NOMO-1 treated with dmso at 0.1 percent for 144 hours (cell line): ENCODE measurements around the gene KISS1R.
"Not testable (repeated sequence)": the region's sequence is repeated elsewhere in the genome, so short reads cannot be mapped to it uniquely, and the experiment has no call there.

Experiments used
- DNase-seq: peaks from one replicate; lab custom pipeline; 2025; ENCODE audit not compliant: unreplicated experiment; lab: John Stamatoyannopoulos, UW

KISS1R gene

DNA sequence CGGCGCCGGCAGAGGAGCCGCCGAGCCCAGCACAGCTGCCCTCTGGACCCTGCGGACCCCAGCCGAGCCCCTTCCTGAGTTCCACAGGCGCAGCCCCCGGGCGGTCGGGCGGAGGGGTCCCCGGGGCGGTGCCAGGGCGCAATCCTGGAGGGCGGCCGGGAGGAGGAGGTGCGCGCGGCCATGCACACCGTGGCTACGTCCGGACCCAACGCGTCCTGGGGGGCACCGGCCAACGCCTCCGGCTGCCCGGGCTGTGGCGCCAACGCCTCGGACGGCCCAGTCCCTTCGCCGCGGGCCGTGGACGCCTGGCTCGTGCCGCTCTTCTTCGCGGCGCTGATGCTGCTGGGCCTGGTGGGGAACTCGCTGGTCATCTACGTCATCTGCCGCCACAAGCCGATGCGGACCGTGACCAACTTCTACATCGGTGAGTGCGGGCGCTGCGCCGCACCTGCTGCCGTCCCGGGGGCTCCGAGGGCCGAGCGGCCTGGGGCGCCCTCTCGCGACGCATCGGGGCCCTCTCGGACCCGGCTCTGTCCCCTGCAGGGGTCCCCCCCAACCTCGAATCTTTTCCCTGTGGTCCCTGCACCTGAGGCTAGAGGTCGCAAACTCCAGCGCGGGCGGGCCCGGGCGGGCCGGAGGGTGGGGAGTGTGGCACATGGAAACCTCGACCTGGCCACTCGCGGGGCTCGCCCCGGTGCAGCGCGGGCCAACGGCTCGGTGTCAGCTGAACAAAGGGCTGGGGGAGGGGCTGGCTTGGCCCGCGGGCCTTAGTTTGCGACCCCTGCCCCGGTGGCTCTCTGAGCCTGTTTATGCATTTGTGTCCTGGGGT, at the start of gene KISS1R:
Gene KISS1R (plus strand): TSS at position 11 of the 829 bp plus-strand sequence. CDS start 170 bp downstream, at position 181.
- no peak for DNase-seq

DNA sequence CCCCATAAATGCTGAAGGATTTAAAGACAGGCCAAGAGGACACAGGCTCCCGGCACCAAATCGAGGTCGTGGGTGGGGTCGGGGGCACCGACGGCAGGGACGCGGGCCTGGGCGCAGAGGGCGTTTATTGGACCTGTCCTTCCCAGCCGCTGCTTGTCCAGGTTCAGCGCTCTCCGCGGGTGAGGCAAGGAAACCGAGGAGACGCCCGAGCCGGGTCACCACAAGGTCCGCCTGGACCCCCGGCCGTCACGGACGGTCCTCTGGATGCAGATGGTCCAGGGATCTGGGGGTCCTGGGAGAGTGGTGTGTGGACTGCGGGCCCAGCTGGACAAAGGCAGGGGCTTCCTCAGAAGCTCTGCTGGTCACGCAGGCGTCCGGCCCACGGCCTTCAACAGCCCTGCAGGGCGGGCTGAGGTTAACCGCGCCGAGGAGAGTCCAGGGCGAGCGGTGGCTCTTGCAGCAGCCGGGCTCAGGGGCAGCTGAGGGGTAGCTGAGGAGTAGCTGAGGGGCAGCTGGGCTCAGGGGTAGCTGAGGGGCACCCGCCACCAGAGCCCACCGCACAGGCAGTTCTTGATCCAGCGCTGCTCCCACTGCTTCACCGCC, 49.2 kb upstream of the KISS1R start:
- DNase-seq, result no peak

DNA sequence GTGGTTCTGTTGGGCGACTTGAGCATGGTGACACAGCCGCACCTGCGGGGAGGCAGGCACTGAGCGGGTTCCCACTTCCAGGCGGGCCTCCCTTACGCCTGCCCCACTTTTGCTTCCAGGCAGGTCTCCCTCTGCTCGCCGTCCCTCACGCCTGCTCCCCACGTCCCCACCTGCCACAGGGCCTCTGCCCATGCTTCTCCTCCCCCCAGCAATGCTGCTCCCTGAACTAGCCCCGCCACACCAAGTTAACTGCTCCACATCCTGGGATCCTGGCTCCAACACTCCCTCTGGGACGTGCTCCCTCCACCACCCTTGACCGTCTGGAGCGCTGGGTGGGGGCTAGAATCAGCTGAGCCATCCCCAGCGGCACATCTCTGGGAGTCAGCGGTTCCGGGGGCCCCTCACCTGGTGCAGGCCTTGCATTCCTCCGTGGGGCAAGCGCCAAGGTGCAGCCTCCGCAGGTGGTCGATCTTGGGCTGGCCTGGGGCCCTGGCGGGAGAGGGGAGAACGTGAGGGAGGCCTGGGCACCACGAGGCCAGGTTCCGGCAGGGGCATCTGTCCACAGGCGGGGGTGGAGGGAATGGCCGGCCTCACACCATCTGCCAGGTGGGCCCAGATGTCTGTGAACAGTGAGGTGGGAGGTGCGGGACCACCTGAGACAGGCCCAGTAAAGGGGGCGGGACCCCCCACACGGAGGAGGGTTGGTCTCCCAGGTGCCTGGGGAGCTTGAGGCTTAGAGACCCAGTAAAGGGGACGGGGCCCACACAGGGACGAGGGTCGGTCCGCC, 48.5 kb upstream of the KISS1R start:
- DNase-seq, result no peak

DNA sequence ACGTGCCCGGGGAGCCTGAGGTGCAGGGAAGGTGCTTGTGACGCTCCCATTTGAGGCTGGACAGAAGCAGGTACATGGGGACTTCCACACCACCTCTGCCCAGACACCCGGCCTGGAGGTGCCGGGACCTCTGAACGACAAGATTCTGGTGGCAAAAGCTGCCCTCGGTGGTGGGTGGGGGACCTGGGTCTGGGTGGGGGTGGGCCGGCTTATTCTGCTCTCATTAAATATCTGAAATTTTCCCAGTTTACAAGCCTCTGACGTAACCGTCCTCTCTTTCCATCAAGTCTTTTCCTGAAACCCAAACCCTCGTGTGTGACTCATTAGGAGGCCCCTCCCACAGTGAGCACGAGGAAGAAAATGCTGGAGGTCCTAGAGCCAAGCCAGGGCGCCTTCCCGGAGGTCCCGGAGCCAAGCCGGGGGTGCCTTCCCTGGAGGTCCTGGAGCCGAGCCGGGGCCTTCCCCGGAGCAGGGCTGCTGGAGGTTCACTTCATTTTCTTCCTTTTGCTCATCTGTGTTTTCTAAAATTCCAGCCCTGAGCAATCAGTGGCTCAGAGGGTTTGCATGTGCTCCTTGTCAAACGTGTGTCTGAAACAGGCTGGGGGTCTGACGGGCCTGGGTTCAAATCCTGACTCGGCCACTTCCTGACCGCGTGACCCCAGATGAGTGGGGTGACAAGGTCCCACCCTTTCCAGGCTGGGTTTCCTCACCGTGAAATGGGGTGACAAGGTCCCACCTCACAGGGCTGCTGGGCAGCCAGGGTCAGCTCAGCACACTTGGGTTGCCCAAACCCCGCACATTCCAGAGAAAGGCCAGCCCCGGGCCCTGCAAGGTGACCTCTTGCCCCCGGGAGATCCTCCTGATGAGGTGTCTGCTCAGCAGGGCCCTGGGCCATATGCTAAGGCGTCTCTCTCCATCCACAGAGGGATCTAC, 47.6 kb upstream of the KISS1R start:
- DNase-seq, result no peak

DNA sequence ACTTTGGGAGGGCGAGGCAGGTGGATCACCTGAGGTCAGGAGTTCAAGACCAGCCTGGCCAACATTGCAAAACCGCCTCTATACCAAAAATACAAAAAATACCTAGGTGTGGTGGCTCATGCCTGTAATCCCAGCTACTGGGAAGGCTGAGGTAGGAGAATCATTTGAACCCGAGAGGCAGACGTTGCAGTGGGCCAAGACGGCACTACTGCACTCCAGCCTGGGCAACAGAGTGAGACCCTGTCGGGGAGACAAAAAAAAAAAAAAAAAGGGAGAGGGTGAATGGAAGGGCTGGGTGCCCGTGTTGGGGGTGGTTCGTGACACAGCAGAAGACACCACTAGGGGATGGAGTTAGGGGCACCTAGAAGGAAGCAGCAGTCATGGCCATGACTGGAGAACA, 46.8 kb upstream of the KISS1R start:
- DNase-seq, result no peak

DNA sequence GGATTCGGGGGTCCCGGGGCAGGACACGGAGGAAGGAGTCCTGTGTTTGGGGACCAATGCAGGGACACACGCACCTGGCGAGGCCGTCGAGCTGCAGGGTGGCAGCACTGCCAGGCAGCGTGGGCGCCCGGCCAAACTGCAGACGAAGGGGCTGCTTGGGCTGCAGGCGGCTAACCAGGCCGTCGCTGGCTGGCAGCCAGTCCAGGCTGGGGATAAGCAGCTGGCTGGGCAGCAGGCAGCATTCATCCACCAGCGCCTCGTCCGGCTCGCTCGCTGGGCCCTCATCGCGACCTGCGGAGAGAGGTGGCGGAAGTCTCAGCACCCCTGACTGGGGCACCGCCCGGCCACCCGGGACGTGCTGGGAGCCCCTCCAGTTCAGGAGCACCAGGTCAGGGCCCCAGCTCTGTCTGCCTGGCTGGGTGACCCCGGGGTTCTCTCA, 46.2 kb upstream of the KISS1R start:
- no peak for DNase-seq

DNA sequence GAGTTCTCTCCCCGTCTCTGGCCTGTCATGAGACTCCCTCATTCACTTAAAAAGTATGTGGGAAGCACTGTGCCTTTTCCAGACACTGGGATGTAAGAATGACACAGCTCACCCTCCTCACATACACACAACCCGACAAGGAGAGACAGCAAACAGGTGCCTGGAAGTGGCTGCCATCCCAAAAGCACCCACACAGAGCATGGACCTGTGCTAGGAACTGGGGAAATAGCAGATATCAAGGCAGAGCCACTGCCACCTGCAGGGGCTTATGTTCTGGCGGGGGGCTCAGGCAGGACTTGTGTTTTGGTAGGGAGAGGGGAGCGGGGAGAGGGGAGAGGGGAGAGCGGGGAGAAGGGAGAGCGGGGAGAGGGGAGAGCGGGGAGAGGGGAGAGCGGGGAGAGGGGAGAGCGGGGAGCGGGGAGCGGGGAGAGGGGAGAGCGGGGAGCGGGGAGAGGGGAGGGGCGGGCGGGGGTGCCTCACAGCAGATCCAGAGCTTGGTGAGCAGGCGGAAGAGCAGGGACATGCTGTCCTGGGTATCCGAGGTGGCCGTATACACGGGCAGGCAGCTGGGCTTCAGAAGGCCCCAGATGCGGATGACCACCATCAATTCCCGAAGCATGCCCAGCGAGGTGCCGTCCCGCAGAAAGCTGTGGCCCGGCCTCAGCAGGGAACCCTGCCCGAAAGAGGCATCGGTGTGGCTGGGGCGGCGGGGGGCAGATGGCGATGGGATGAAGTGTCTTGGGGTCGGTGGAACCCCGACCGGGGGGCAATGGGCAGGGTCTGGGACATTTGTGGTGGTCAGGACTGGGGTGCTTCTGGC, 45.5 kb upstream of the KISS1R start:
- DNase-seq, result no peak

DNA sequence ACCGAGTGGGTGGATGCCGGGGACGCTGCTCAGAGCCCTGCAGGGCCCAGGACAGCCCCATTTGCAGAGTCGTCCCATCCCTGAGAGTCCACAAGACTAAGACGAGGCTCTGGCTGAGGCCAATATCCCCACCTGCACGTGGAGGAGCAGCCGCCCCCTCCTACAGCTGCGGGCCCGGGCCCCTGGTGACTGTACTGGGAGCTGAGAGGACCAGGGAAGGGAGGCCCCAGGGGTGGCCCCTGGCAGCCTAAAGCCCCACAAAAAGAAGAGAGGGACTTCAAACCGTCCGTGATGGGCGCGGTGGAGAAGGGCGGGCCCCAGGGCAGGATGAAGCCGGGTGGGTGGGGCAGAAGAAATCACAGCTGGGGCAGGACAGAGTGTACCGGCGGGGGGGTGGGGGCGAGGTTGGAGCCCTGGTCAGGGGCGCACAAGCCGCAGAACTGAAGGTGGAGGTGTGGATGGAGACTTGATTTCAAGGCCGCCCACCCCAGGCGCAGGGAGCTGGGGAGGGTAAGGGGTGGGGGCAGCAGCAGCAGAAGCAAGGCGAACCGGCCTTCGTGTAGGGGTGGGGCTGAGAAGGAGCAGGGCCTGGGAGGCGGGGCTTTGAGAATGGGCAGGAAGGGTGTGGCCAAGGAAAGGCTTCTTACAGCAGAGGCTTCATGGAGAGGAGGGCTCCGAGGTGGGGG, 44.7 kb upstream of the KISS1R start:
- peak; percentile 70 for DNase-seq

DNA sequence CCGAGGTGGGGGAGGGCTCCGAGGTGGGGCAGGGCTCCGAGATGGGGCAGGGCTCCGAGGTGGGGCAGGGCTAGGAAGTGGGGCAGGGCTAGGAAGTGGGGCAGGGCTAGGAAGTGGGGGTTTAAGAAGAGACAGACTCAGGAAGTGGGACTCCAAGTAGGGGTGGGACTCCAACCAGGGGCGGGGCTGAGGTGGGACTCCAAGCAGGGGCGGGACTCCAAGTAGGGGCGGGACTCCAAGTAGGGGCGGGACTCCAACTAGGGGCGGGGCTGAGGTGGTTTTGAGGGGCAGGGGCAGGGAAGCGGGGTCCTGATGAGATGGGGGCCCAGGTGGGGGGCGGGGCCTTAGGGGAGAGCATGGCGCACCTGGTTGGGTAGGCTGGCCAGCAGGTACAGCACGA, 44.0 kb upstream of the KISS1R start:
- DNase-seq, result no peak

DNA sequence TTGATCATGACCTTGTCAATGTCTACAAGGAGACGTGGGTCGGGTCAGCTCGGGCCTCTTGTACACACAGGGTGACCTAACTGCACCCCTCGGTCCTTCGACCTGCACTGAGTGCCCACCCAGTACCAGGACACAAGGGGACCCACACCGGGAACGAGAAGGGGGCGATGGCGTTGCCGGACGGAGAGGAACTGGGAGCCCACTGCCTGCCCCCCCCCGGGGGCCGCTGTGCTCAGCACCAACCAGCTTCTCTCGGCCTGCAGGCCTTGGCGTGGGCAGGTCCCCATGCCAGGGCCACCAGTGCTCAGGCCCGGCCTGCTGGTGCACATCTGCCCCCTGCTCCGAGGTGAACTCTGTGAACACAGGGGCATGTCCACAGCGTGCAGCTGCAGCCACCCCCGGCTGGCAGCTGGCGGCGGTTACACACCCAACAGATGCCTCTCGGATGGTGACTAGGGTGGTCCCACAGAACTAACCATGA, 43.5 kb upstream of the KISS1R start:
- no peak for DNase-seq

DNA sequence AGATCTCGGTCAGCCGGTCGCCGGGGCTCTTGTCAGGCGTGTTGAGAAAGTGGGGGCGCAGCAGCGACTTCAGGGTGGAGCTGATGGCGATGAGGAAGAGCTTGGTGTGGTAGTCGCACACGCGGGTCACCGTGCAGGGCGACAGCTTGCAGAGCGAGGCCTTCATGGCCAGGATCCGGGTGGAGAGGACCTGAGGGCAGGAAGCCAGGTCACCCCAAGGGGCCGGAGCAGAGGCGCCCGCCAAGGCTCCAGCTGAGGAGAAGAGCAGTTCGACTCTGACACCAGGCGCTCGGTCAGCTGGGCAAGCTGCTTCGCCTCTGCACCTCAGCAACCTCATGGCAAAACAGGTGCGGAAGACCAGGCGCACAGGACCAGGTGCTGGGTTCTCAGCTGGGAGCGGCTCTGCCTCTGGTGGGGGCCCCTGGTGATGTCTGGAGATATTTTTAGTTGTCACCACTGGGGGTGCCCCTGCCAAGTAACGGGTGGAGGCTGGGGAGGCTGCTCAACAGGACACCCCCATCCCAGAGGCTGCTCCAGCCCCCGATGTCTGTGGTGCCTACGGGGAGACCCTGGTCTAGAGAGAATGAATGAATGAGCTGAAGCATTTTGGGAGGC, 41.8 kb upstream of the KISS1R start:
- no peak for DNase-seq

DNA sequence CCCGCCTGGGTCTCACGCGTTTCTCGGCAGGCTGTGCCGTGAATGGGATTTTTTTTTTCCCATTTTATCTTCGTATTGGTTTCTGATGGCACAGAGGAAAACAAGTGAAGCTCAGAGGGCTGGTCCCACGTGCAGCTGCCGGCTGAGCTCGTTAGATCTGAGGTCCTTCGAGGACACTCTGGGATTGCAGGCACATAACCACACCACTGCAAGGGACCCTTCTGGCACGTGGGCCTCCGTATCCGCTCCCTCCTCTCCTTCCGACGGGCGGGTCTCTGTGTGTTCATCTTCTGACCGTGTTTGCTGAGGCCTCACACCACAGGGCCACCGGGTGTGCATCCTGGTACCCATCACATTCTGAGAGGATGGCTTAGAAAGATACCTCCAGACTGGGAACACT, 41.0 kb upstream of the KISS1R start:
- DNase-seq, result no peak

DNA sequence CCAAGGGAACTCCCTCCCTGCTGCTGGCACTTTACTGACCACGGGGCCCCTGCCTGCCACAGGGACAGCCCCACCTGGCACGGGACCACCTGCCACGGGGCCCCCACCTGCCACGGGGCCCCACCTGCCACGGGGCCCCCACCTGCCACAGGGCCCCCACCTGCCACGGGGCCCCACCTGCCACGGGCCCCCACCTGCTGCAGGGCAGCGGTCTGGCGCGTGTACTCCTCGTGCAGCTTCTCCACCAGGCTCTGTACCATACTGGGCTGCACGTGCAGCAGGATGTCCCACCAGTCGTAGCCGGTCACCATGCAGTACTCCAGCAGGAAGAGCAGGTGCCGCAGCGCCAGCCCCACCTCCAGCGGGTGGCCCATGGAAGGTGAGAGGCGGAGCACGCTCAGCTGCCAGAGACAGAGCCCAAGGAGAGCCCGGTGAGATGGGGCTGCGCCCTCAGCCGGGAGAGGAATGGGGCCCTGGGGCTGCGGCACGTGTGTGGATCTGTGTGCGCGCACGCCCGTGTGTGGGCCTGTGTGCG, 40.3 kb upstream of the KISS1R start:
- no peak for DNase-seq

DNA sequence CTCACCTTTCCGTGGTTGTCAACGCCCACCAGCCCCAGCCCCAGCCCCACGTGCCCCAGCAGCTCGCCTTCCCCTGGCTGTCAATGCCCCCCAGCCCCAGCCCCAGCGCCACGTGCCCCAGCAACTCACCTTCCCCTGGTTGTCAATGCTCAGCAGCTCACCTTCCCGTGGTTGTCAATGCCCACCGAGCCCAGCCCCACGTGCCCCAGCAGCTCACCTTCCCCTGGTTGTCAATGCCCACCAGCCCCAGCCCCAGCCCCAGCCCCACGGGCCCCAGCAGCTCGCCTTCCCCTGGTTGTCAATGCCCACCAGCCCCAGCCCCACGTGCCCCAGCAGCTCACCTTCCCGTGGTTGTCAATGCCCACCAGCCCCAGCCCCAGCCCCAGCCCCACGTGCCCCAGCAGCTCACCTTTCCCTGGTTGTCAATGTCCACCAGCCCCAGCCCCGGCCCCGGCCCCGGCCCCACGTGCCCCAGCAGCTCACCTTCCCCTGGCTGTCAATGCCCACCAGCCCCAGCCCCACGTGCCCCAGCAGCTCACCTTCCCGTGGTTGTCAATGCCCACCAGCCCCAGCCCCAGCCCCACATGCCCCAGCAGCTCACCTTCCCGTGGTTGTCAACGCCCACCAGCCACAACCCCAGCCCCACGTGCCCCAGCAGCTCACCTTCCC, 39.0 kb upstream of the KISS1R start:
- not testable (repeated sequence) for DNase-seq

DNA sequence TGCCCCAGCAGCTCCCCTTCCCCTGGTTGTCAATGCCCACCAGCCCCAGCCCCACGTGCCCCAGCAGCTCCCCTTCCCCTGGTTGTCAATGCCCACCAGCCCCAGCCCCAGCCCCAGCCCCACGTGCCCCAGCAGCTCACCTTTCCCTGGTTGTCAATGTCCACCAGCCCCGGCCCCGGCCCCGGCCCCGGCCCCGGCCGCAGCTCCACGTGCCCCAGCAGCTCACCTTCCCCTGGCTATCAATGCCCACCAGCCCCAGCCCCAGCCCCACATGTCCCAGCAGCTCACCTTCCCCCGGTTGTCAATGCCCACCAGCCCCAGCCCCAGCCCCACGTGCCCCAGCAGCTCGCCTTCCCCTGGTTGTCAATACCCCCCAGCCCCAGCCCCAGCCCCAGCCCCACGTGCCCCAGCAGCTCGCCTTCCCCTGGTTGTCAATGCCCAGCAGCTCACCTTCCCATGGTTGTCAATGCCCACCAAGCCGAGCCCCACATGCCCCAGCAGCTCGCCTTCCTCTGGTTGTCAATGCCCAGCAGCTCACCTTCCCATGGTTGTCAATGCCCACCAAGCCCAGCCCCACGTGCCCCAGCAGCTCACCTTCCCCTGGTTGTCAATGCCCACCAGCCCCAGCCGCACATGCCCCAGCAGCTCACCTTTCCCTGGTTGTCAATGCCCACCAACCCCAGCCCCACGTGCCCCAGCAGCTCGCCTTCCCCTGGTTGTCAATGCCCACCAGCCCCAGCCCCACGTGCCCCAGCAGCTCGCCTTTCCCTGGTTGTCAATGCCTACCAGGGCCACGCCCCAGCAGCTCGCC, 38.2 kb upstream of the KISS1R start:
- not testable (repeated sequence) for DNase-seq

DNA sequence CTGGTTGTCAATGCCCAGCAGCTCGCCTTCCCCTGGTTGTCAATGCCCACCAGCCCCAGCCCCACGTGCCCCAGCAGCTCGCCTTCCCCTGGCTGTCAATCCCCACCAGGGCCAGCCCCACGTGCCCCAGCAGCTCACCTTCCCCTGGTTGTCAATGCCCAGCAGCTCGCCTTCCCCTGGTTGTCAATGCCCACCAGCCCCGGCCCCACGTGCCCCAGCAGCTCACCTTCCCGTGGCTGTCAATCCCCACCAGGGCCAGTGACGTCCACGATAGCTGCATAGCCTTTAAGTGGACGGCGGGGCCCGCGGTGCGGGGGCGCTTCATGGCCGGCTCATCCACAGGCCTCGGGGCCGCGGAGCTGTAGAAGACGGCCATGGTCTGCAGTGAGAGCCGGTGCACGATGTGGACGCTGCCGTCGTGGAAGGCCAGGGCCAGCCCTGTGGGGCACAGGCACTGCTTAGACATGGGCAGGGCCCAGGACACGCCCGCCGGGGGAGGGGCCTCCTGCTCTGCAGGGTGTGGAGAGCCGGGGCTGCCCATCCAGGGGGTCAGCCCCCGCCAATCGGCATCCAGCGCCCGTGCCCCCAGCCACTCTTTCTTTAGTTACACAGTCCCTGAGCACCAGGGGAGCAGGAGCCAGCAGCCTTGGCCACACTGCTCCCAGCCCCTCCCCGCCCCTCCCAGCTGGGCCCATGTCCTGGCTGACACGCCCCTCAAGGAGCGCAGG, 37.3 kb upstream of the KISS1R start:
- no peak for DNase-seq
